ENCODE measurements around the gene PAX5.

GRCh38 chr9:36853233-36853632, 180.8 kb downstream of the PAX5 start:
- TF ChIP-seq POLR2A (IDR thresholded peaks at IDR 0.05; ENCODE audit: low read length) (no peak), GATA1 (IDR thresholded peaks at IDR 0.05; ENCODE audit: low read depth, low read length) (no peak)
